HepG2 (cell line): ENCODE measurements around the gene VGLL4. TPM values are rescaled to one million over a fixed set of nuclear protein-coding genes. Genes with fewer than 3 reads are reported as not detected.
A peak's percentile ranks its signal among the peaks of the same experiment; 100 is the strongest.
"Not testable (repeated sequence)": the region's sequence is repeated elsewhere in the genome, so short reads cannot be mapped to it uniquely, and the experiment has no call there.

Experiments used
- ATAC-seq: fragments of 200-7000 bp; cut with Tn5 transposase; 3 replicates; pipeline ENCODE4 v1.9.1; 2020; ENCODE audit warnings: mild to moderate bottlenecking, moderate library complexity
- BruUV-seq: library from RNA; stranded (reverse); fragments of 400-500 nt; replicated peaks from 2 replicates; lab custom pipeline; 2021; lab: Mats Ljungman, UMichigan
- CTCF ChIA-PET: fragments of 300-600 bp; formaldehyde crosslinking; extraction: SDS; loops from one replicate; lab custom pipeline; 2021; ENCODE audit warnings: low total read pairs, inconsistent platforms, low intra/inter-chr PET ratio; lab: Yijun Ruan, JAX
- POLR2A ChIA-PET: fragments of 350-600 bp; sonication (Branson Sonifier 250); formaldehyde crosslinking; loops from one replicate; lab custom pipeline; 2020; ENCODE audit warnings: antibody characterized with exemption, inconsistent platforms; lab: Yijun Ruan, JAX
- DNase-seq: peaks from one replicate; pipeline ENCODE4 v3.0.0-alpha.2; 2015; ENCODE audit warnings: low spot score
- FAIRE-seq: peaks from 3 replicates; lab custom pipeline; 2011; peaks lifted over from hg19 to GRCh38; lab: Jason Lieb, UNC
- H2AFZ ChIP-seq: one replicate; pipeline ENCODE4 v1.6.1; 2011; ENCODE audit warnings: low read length, inconsistent platforms
- H3K27ac ChIP-seq: fragments of 300-600 bp; 3 replicates; pipeline ENCODE4 v1.8.0; 2011; ENCODE audit warnings: mixed run types, mild to moderate bottlenecking, mixed read lengths, low read length, inconsistent platforms; ENCODE audit not compliant: insufficient read depth; ENCODE audit errors: extremely low read length
- H3K27me3 ChIP-seq, 2 experiments: fragments of 200-600 bp in 1 of 2; 2 replicates in 1 of 2; 3 replicates in 1 of 2; pipeline versions ENCODE4 v1.6.0 to v1.8.0; 2011; ENCODE audit warnings: low read length in 2 of 2, mild to moderate bottlenecking in 2 of 2, moderate library complexity in 2 of 2, inconsistent platforms in 1 of 2; ENCODE audit not compliant: insufficient read depth in 2 of 2, control insufficient read depth in 1 of 2
- H3K36me3 ChIP-seq, 2 experiments: fragments of 200-600 bp in 1 of 2; replicated peaks in 1 of 2; 2 replicates in 1 of 2; 3 replicates in 1 of 2; pipeline versions ENCODE4 v1.5.1 to v1.8.0; 2011; ENCODE audit warnings: low read length in 2 of 2, inconsistent platforms in 1 of 2; ENCODE audit not compliant: insufficient read depth in 2 of 2, control insufficient read depth in 1 of 2
- H3K4me1 ChIP-seq: 2 replicates; pipeline ENCODE4 v1.5.1; 2012; ENCODE audit warnings: low read length, inconsistent platforms; ENCODE audit not compliant: insufficient read depth
- H3K4me2 ChIP-seq: 2 replicates; pipeline ENCODE4 v1.6.0; 2011; ENCODE audit warnings: low read depth, low read length, inconsistent platforms
- H3K4me3 ChIP-seq, 3 experiments: fragments of 200-600 bp in 1 of 3; sonication (generic), shearing (Covaris generic) in 1 of 3; replicated peaks in 1 of 3; 2 replicates each; pipeline ENCODE4 v1.5.1; 2011 to 2016; ENCODE audit warnings: low read length in 3 of 3, inconsistent platforms in 2 of 3, low read depth in 2 of 3, mild to moderate bottlenecking in 2 of 3, control low read depth in 1 of 3, mixed read lengths in 1 of 3; ENCODE audit not compliant: insufficient read depth in 1 of 3
- H3K79me2 ChIP-seq: one replicate; pipeline ENCODE4 v1.6.1; 2011; ENCODE audit warnings: low read length, inconsistent platforms; ENCODE audit not compliant: insufficient read depth
- H3K9ac ChIP-seq: 2 replicates; pipeline ENCODE4 v1.6.0; 2011; ENCODE audit warnings: mild to moderate bottlenecking, low read depth, low read length, inconsistent platforms; ENCODE audit not compliant: insufficient read depth
- H3K9me3 ChIP-seq: 2 replicates; pipeline ENCODE4 v1.5.1; 2012; ENCODE audit warnings: mild to moderate bottlenecking, low read length
- H4K20me1 ChIP-seq: 2 replicates; pipeline ENCODE4 v1.6.0; 2011; ENCODE audit warnings: inconsistent platforms, mild to moderate bottlenecking, low read length, moderate library complexity; ENCODE audit not compliant: insufficient read depth
- FOXK1 ChIP-seq: sonication (generic); formaldehyde crosslinking; IDR thresholded peaks from 2 replicates; pipeline ENCODE4 v1.4.0; 2020; ENCODE audit warnings: low read depth, missing genetic modification reagents, borderline replicate concordance
- NCOA2 ChIP-seq: sonication (generic); formaldehyde crosslinking; IDR thresholded peaks from 2 replicates; pipeline ENCODE4 v1.8.0; 2022; ENCODE audit warnings: inconsistent platforms
- SOX13 ChIP-seq, 3 experiments: fragments of 450-650 bp in 1 of 3; sonication (generic) in 1 of 3; formaldehyde crosslinking in 1 of 3; IDR thresholded peaks in 2 of 3; conservative IDR thresholded peaks in 1 of 3; 2 replicates each; pipeline versions ENCODE4 v1.5.0 to v1.6.1; 2016 to 2020; ENCODE audit warnings: antibody characterized with exemption in 1 of 3, mild to moderate bottlenecking in 1 of 3, missing compliant biosample characterization in 1 of 3, missing genetic modification reagents in 1 of 3, moderate library complexity in 1 of 3
- STAT6 ChIP-seq: sonication (generic); formaldehyde crosslinking; IDR thresholded peaks from 2 replicates; pipeline ENCODE4 v1.4.0; 2020; ENCODE audit warnings: missing genetic modification reagents, mild to moderate bottlenecking, borderline replicate concordance
- ZNF124 ChIP-seq: sonication (generic); formaldehyde crosslinking; IDR thresholded peaks from 2 replicates; pipeline ENCODE4 v1.4.0; 2020; ENCODE audit warnings: missing genetic modification reagents
- ZNF331 ChIP-seq: sonication (generic); formaldehyde crosslinking; IDR thresholded peaks from 2 replicates; pipeline ENCODE4 v1.4.0; 2020; ENCODE audit warnings: missing genetic modification reagents
- ZNF501 ChIP-seq: sonication (generic); formaldehyde crosslinking; IDR thresholded peaks from 2 replicates; pipeline ENCODE4 v1.5.1; 2020; ENCODE audit warnings: mild to moderate bottlenecking, moderate library complexity, missing genetic modification reagents
- WGBS: methylation state at CpG from one replicate; pipeline ENCODE4 v1.1.6; 2017; ENCODE audit warnings: low lambda C conversion rate; 5-methylcytosine and 5-hydroxymethylcytosine counted together
- in situ Hi-C: cut with HindIII; loops from 2 replicates; pipeline ENCODE4 v1.10.0; 2017; ENCODE audit warnings: low pct_unique_long_range_greater_than_20kb; ENCODE audit not compliant: extremely low pct_ligation_motif_present
- intact Hi-C: fragments of 100-400 bp; cut with micrococcal nuclease; formaldehyde crosslinking; loops from one replicate; pipeline ENCODE4 v1.10.0; 2022; ENCODE audit not compliant: unreplicated experiment
- polyA plus RNA-seq, 8 experiments: library from polyadenylated mRNA; depleted of rRNA in 3 of 8; stranded (reverse) in 7 of 8; unstranded in 1 of 8; fragments of >200 nt; fragmentation: Illumina TruSeq in 4 of 8; extraction: Trizol in 4 of 8; gene quantifications; 2 replicates each; pipeline versions ENCODE4 v1.2.1 to v1.2.3, GENCODE V29; 2011 to 2016; ENCODE audit warnings: low read depth in 4 of 8, missing spikeins in 1 of 8, mixed read lengths in 1 of 8; ENCODE audit not compliant: insufficient read depth in 1 of 8
- total RNA-seq, 5 experiments: library from RNA; depleted of rRNA; stranded (reverse); fragments of >200 nt; fragmentation: Illumina TruSeq; extraction: Trizol; gene quantifications; 2 replicates each; pipeline ENCODE4 v1.2.3, GENCODE V29; 2016; ENCODE audit warnings: low read depth in 1 of 5
- TF ChIP-seq, protein P1 (sequence below): sonication (generic); formaldehyde crosslinking; IDR thresholded peaks from 2 replicates; pipeline ENCODE4 v1.4.0; 2020; ENCODE audit warnings: mild to moderate bottlenecking, low read depth, missing genetic modification reagents
- TF ChIP-seq, protein P2 (sequence below): sonication (generic); formaldehyde crosslinking; IDR thresholded peaks from 2 replicates; pipeline ENCODE4 v1.9.0; 2022; ENCODE audit warnings: missing genetic modification reagents, mild to moderate bottlenecking, borderline replicate concordance

The VGLL4 gene
- total and polyA plus RNA-seq, 2 of the 13 experiments (the other 11 are each of a cell fraction or from before 2014, with no cell fraction given), result 23.2 to 39.0 TPM

GRCh38 chr3:11595024-11595423 is 48.7 kb downstream of the VGLL4 start:
- Histone ChIP-seq H3K79me2 (peaks cover 81% of the 10 kb centered on the region), H4K20me1 (peaks cover 25% of the 10 kb centered on the region), H3K36me3 (peaks cover 5 to 31% of the 10 kb centered on the region in 2 experiments), H3K4me1 (peaks cover 51% of the 10 kb centered on the region)
- H3K9ac ChIP-seq, DNase-seq, FAIRE-seq, BruUV-seq, intact Hi-C loops, H3K4me3 ChIP-seq, H3K27ac ChIP-seq, POLR2A ChIA-PET, CTCF ChIA-PET, H3K4me2 ChIP-seq, H3K27me3 ChIP-seq, H2AFZ ChIP-seq, H3K9me3 ChIP-seq, ATAC-seq, in situ Hi-C loops: not testable (repeated sequence)
- WGBS, result over 99% methylated on average over 5 of the region's 5 CpGs

- Histone ChIP-seq H3K9me3 (no peaks in the 10 kb centered on the region), H2AFZ (no peak overlapping the region), H3K4me1 (peaks cover 65% of the 10 kb centered on the region), H3K4me3 (peak overlapping the region in 1 of 3 experiments; percentile 9; a peak in 2 of 6 replicates), H3K4me2 (peak overlapping the region; percentile 58), H4K20me1 (peaks cover 25% of the 10 kb centered on the region), H3K27ac (peak overlapping the region; percentile 53), H3K79me2 (peaks cover 88% of the 10 kb centered on the region), H3K9ac (0 out of 2 replicates have a peak overlapping the region, but pooled peaks have one; percentile 19), H3K27me3 (no peaks in the 10 kb centered on the region), H3K36me3 (peaks cover 9 to 36% of the 10 kb centered on the region in 2 experiments)
- ChIA-PET POLR2A (interaction anchor here (0.9 kb wide), 1 partner anchor 35 kb away, joined by 3 read pairs; no protein-coding TSS in a partner anchor), CTCF (no interaction called here)
- 17% methylated on average over 8 of the region's 10 CpGs for WGBS
- FAIRE-seq, result no peak
- in situ Hi-C loops (loop anchor here (5.0 kb wide), 1 partner anchor 49 kb away; the partner anchor contains the start of gene VGLL4), intact Hi-C loops (loop anchor here (2.0 kb wide), 1 partner anchor 25 kb away; no protein-coding TSS in a partner anchor)
- peak; percentile 78 for DNase-seq
- peak; percentile 83 for ATAC-seq
- BruUV-seq, result no TSS peak
- TF ChIP-seq ZNF501 (no peak), STAT6 (CRISPR knock-in tag) (no peak), ZNF124 (no peak), ZNF331 (CRISPR knock-in tag) (0 out of 2 replicates have a peak, but pooled peaks have one; percentile 38), SOX13 (IDR thresholded peaks at IDR 0.05) (peak; percentile 92), SOX13 (CRISPR knock-in tag; conservative IDR thresholded peaks at IDR 0.05 in 1 of 2, IDR thresholded peaks at IDR 0.05 in 1 of 2) (peak in 1 of 2 experiments; percentile 96; a peak in 2 of 4 replicates), NCOA2 (CRISPR knock-in tag) (peak; percentile 55), FOXK1 (peak; percentile 15; the same call in 1 of the 2 replicates)
- TF ChIP-seq, protein P1, sequence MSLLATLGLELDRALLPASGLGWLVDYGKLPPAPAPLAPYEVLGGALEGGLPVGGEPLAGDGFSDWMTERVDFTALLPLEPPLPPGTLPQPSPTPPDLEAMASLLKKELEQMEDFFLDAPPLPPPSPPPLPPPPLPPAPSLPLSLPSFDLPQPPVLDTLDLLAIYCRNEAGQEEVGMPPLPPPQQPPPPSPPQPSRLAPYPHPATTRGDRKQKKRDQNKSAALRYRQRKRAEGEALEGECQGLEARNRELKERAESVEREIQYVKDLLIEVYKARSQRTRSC (CRISPR knock-in tag), result no peak
- TF ChIP-seq, protein P2, sequence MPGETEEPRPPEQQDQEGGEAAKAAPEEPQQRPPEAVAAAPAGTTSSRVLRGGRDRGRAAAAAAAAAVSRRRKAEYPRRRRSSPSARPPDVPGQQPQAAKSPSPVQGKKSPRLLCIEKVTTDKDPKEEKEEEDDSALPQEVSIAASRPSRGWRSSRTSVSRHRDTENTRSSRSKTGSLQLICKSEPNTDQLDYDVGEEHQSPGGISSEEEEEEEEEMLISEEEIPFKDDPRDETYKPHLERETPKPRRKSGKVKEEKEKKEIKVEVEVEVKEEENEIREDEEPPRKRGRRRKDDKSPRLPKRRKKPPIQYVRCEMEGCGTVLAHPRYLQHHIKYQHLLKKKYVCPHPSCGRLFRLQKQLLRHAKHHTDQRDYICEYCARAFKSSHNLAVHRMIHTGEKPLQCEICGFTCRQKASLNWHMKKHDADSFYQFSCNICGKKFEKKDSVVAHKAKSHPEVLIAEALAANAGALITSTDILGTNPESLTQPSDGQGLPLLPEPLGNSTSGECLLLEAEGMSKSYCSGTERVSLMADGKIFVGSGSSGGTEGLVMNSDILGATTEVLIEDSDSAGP (CRISPR knock-in tag), result 0 out of 2 replicates have a peak, but pooled peaks have one; percentile 16
Measured at GRCh38 chr3:11593318-11594034, 50.2 kb downstream of the VGLL4 start.
